ENCODE measurements around the gene RBM47.
"Not testable (repeated sequence)": the region's sequence is repeated elsewhere in the genome, so short reads cannot be mapped to it uniquely, and the experiment has no call there.

Gene RBM47

GRCh38 chr4:40418430-40419230, 211.0 kb downstream of the RBM47 start:
- in situ Hi-C loops (cut with MboI; ENCODE audit: low pct_unique_long_range_greater_than_20kb, low sequenced_read_pairs, unreplicated experiment): no loop called here
- DNase-seq (ENCODE audit: low spot score): no peak
- TF ChIP-seq CTCF (IDR thresholded peaks at IDR 0.05; ENCODE audit: extremely low read depth, insufficient read depth, missing control alignments): no peak

GRCh38 chr4:40417941-40418340, 211.7 kb downstream of the RBM47 start:
- in situ Hi-C loops (cut with MboI; ENCODE audit: low pct_unique_long_range_greater_than_20kb, low sequenced_read_pairs, unreplicated experiment): no loop called here
- TF ChIP-seq CTCF (IDR thresholded peaks at IDR 0.05; ENCODE audit: extremely low read depth, insufficient read depth, missing control alignments): no peak

GRCh38 chr4:40414673-40415072, 215.0 kb downstream of the RBM47 start:
- DNase-seq (ENCODE audit: low spot score): no peak
- no peak for TF ChIP-seq CTCF (IDR thresholded peaks at IDR 0.05; ENCODE audit: extremely low read depth, insufficient read depth, missing control alignments)
- in situ Hi-C loops (cut with MboI; ENCODE audit: low pct_unique_long_range_greater_than_20kb, low sequenced_read_pairs, unreplicated experiment): no loop called here

More at GRCh38 chr4:40417941-40418340, 211.7 kb downstream of the RBM47 start:
- no peak for DNase-seq (ENCODE audit: low spot score)

- no peak for TF ChIP-seq CTCF (IDR thresholded peaks at IDR 0.05; ENCODE audit: extremely low read depth, insufficient read depth, missing control alignments)
- no peak for DNase-seq (ENCODE audit: low spot score)
- in situ Hi-C loops (cut with MboI; ENCODE audit: low pct_unique_long_range_greater_than_20kb, low sequenced_read_pairs, unreplicated experiment): no loop called here
Observed at GRCh38 chr4:40412866-40413795, 216.5 kb downstream of the RBM47 start.

GRCh38 chr4:40412388-40412787, 217.3 kb downstream of the RBM47 start:
- no peak for DNase-seq (ENCODE audit: low spot score)
- in situ Hi-C loops (cut with MboI; ENCODE audit: low pct_unique_long_range_greater_than_20kb, low sequenced_read_pairs, unreplicated experiment): no loop called here
- TF ChIP-seq CTCF (IDR thresholded peaks at IDR 0.05; ENCODE audit: extremely low read depth, insufficient read depth, missing control alignments): no peak

- DNase-seq (ENCODE audit: low spot score): no peak
- in situ Hi-C loops (cut with MboI; ENCODE audit: low pct_unique_long_range_greater_than_20kb, low sequenced_read_pairs, unreplicated experiment): no loop called here
- TF ChIP-seq CTCF (IDR thresholded peaks at IDR 0.05; ENCODE audit: extremely low read depth, insufficient read depth, missing control alignments): no peak
Observed at GRCh38 chr4:40409835-40410234, 219.8 kb downstream of the RBM47 start.

GRCh38 chr4:40407468-40407867, 222.2 kb downstream of the RBM47 start:
- DNase-seq (ENCODE audit: low spot score); in situ Hi-C loops (cut with MboI; ENCODE audit: low pct_unique_long_range_greater_than_20kb, low sequenced_read_pairs, unreplicated experiment): not testable (repeated sequence)

All from GM13977 (cell line).